Upper lobe of right lung (tissue), 1 donor: ENCODE measurements around the gene SLC51A. TPM values are rescaled to one million over a fixed set of nuclear protein-coding genes. Genes with fewer than 3 reads are reported as not detected.
A peak's percentile ranks its signal among the peaks of the same experiment; 100 is the strongest.

Experiments used
- ATAC-seq: fragments of 200-7000 bp; cut with Tn5 transposase; one replicate; pipeline ENCODE4 v1.9.1; 2020; ENCODE audit warnings: mild to moderate bottlenecking, moderate library complexity
- DNase-seq: peaks from one replicate; pipeline ENCODE4 v3.0.0-alpha.2; 2020
- H3K27ac ChIP-seq: fragments of 200-600 bp; one replicate; pipeline ENCODE4 v1.8.0; 2022
- H3K27me3 ChIP-seq: fragments of 200-600 bp; one replicate; pipeline ENCODE4 v1.8.0; 2022; ENCODE audit warnings: mild to moderate bottlenecking
- H3K36me3 ChIP-seq: fragments of 200-600 bp; one replicate; pipeline ENCODE4 v1.8.0; 2022
- H3K4me1 ChIP-seq: fragments of 200-600 bp; one replicate; pipeline ENCODE4 v1.8.0; 2022
- H3K4me3 ChIP-seq: fragments of 200-600 bp; one replicate; pipeline ENCODE4 v1.8.0; 2022; ENCODE audit warnings: mild to moderate bottlenecking
- H3K9me3 ChIP-seq: fragments of 200-600 bp; one replicate; pipeline ENCODE4 v1.8.0; 2022
- CTCF ChIP-seq: fragments of 200-600 bp; IDR thresholded peaks from one replicate; pipeline ENCODE4 v1.8.0; 2022; ENCODE audit warnings: antibody characterized with exemption
- intact Hi-C: fragments of 100-400 bp; cut with DNase I; formaldehyde crosslinking; loops from one replicate; pipeline ENCODE4 v1.11.0; 2022
- total RNA-seq: library from RNA; stranded (reverse); fragmentation: NEBNext Ultra II Directional; extraction: Animal tissue kit (Norgen Biotek cat#: 25700); gene quantifications from one replicate; pipeline ENCODE4 v1.2.1, GENCODE V29; 2021
- donor health status: DM: no; HTN: yes; CAD: no; lungs with severe emphysema.

The SLC51A gene
- total RNA-seq, 1 donor from 2014 or later = not detected

GRCh38 chr3:196189566-196190347 is 26.6 kb upstream of the SLC51A start:
- H3K27me3 ChIP-seq = no peaks in the 10 kb centered on the region
- no peak for DNase-seq
- H3K4me3 ChIP-seq = no peak overlapping the region
- no peaks in the 10 kb centered on the region for H3K36me3 ChIP-seq
- no peaks in the 10 kb centered on the region for H3K9me3 ChIP-seq
- peaks cover 21% of the 10 kb centered on the region for H3K4me1 ChIP-seq
- intact Hi-C loops = loop anchor here (10.0 kb wide), 1 partner anchor 125 kb away; no protein-coding TSS in a partner anchor
- no peak for ATAC-seq
- TF ChIP-seq CTCF = no peak
- no peak overlapping the region for H3K27ac ChIP-seq

- DNase-seq = no peak
- Histone ChIP-seq H3K27ac (peak overlapping the region; percentile 80), H3K36me3 (no peaks in the 10 kb centered on the region), H3K27me3 (no peaks in the 10 kb centered on the region), H3K9me3 (no peaks in the 10 kb centered on the region), H3K4me3 (no peak overlapping the region), H3K4me1 (peaks cover 21% of the 10 kb centered on the region)
- intact Hi-C loops = loop anchor here (10.0 kb wide), 1 partner anchor 127 kb away; no protein-coding TSS in a partner anchor
- peak; percentile 57 for ATAC-seq
- TF ChIP-seq CTCF = peak; percentile 21
Observed at GRCh38 chr3:196192036-196192523, 24.3 kb upstream of the SLC51A start.

- H3K27me3 ChIP-seq = no peaks in the 10 kb centered on the region
Observed at GRCh38 chr3:196192524-196193051, 23.7 kb upstream of the SLC51A start.

GRCh38 chr3:196193133-196193735 is 23.1 kb upstream of the SLC51A start:
- TF ChIP-seq CTCF = no peak
- Histone ChIP-seq H3K36me3 (no peaks in the 10 kb centered on the region), H3K27ac (peak overlapping the region; percentile 80), H3K4me1 (peaks cover 21% of the 10 kb centered on the region), H3K9me3 (no peaks in the 10 kb centered on the region), H3K27me3 (no peaks in the 10 kb centered on the region), H3K4me3 (no peak overlapping the region)
- intact Hi-C loops = loop anchor here (10.0 kb wide), 1 partner anchor 128 kb away; no protein-coding TSS in a partner anchor
- ATAC-seq = peak; percentile 0
- DNase-seq = no peak

More at GRCh38 chr3:196192524-196193051, 23.7 kb upstream of the SLC51A start:
- no peak for TF ChIP-seq CTCF
- DNase-seq = no peak
- H3K9me3 ChIP-seq = no peaks in the 10 kb centered on the region
- intact Hi-C loops = loop anchor here (10.0 kb wide), 1 partner anchor 128 kb away; no protein-coding TSS in a partner anchor
- no peak overlapping the region for H3K4me3 ChIP-seq
- peaks cover 21% of the 10 kb centered on the region for H3K4me1 ChIP-seq
- peak; percentile 29 for ATAC-seq
- H3K36me3 ChIP-seq = no peaks in the 10 kb centered on the region
- H3K27ac ChIP-seq = peak overlapping the region; percentile 80

GRCh38 chr3:196193736-196194541 is 22.4 kb upstream of the SLC51A start:
- Histone ChIP-seq H3K27me3 (no peaks in the 10 kb centered on the region), H3K4me1 (peaks cover 21% of the 10 kb centered on the region), H3K36me3 (no peaks in the 10 kb centered on the region), H3K4me3 (no peak overlapping the region), H3K9me3 (no peaks in the 10 kb centered on the region), H3K27ac (peak overlapping the region; percentile 80)
- DNase-seq = peak; percentile 84
- intact Hi-C loops = loop anchor here (10.0 kb wide), 1 partner anchor 129 kb away; no protein-coding TSS in a partner anchor
- TF ChIP-seq CTCF = no peak
- ATAC-seq = peak; percentile 67
